ENCODE data around the gene TNS3.

TNS3 gene

DNA sequence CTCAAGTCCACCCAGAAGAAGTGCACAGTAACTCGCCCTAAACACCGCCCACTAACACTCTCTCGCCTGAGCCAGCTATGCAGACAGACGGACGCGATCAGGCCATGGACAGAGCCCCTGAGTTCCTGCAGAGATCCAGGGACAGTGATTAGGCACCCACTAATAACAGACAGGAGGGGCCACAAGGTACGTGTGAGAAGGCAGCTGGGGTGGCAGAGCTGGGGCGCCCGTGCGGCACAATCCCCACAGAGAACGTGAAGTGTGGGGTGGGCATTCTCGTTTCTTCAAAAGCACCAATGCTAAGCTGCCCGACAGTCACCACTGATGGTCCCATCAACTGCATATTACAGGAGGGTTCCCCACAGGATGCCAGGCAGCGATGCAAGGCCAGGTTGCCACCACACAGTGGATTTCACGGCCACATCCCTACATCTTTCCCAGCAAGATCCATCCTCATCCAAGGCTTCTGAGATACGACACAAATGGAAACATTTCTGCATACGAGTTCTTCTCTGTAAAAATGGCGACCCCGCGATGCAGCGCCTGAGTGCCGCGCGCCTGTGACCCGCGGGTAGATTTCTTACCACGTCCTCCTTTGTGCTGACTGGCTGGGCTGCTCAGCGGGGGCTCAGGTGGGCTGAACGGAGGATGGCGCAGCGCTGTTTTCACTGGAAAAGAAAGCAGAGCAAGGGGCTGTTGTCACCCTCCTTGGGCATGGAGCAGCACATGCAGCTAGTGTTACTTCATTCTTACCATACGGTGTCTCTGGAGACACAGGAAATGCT lies 237.5 kb downstream of the TNS3 start:
- no peak overlapping the region for H2AFZ ChIP-seq (ENCODE audit: low read depth, low read length)

DNA sequence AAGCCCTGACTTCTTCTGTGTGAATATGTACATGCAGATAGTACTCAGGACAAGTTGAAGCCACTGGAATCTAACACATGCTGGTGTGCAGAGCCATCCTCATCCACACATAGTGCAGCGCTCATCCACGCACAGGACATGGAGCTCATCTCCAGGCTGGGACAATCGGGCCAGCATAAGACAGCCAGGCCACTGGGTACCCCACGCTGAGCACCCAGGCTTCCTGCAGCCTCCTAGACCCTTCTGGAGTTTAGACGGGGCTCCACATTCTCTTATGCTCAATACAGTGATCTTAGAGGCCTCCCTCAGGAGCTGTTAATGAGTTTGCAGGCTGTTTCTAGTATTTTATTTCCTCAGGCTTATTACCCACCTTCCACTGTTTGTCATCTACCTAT lies 238.9 kb downstream of the TNS3 start:
- Histone ChIP-seq H3K4me3 (ENCODE audit: low read length) (no peak overlapping the region), H3K4me1 (ENCODE audit: insufficient read depth, low read length) (no peaks in the 10 kb centered on the region), H3K36me3 (ENCODE audit: insufficient read depth, low read length) (no peaks in the 10 kb centered on the region), H3K9me3 (ENCODE audit: low read length) (no peaks in the 10 kb centered on the region), H2AFZ (ENCODE audit: low read depth, low read length) (no peak overlapping the region), H3K27me3 (ENCODE audit: insufficient read depth, low read length) (no peaks in the 10 kb centered on the region)

More for the DNA sequence above, 237.5 kb downstream of the TNS3 start:
- H3K27me3 ChIP-seq (ENCODE audit: insufficient read depth, low read length), result no peaks in the 10 kb centered on the region
- no peaks in the 10 kb centered on the region for H3K36me3 ChIP-seq (ENCODE audit: insufficient read depth, low read length)
- H3K4me1 ChIP-seq (ENCODE audit: insufficient read depth, low read length), result no peaks in the 10 kb centered on the region
- no peak overlapping the region for H3K4me3 ChIP-seq (ENCODE audit: low read length)
- H3K9me3 ChIP-seq (ENCODE audit: low read length), result no peaks in the 10 kb centered on the region

- Histone ChIP-seq H2AFZ (ENCODE audit: low read depth, low read length) (no peak overlapping the region), H3K9me3 (ENCODE audit: low read length) (no peaks in the 10 kb centered on the region), H3K4me3 (ENCODE audit: low read length) (no peak overlapping the region), H3K4me1 (ENCODE audit: insufficient read depth, low read length) (no peaks in the 10 kb centered on the region), H3K27me3 (ENCODE audit: insufficient read depth, low read length) (no peaks in the 10 kb centered on the region), H3K36me3 (ENCODE audit: insufficient read depth, low read length) (no peaks in the 10 kb centered on the region)
Measured at GRCh38 chr7:47342296-47343060, 239.4 kb downstream of the TNS3 start.

- Histone ChIP-seq H3K4me1 (ENCODE audit: insufficient read depth, low read length) (no peaks in the 10 kb centered on the region), H2AFZ (ENCODE audit: low read depth, low read length) (no peak overlapping the region), H3K9me3 (ENCODE audit: low read length) (no peaks in the 10 kb centered on the region), H3K36me3 (ENCODE audit: insufficient read depth, low read length) (no peaks in the 10 kb centered on the region), H3K4me3 (ENCODE audit: low read length) (no peak overlapping the region), H3K27me3 (ENCODE audit: insufficient read depth, low read length) (no peaks in the 10 kb centered on the region)
Measured at GRCh38 chr7:47340517-47340916, 241.4 kb downstream of the TNS3 start.

DNA sequence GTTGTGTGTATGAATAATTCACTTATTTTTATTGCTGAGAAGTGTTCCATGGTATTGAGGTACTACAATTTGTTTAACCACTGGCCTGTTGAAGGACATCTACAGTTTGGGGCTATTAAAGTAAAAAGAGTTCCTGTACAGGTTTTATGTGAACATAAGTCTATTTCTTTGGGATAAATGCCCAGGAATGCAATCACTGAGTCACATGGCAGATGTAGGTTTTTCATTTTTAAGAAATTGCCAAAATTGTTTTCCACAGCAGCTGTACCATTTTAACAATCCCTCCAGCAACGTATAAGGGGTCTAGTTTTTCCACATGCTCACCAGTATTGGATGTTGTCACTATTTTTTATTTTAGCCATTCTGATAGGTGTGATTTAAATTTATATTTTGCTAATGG lies 243.9 kb downstream of the TNS3 start:
- Histone ChIP-seq H3K4me1 (ENCODE audit: insufficient read depth, low read length) (peaks cover 13% of the 10 kb centered on the region), H3K4me3 (ENCODE audit: low read length) (no peak overlapping the region), H2AFZ (ENCODE audit: low read depth, low read length) (no peak overlapping the region), H3K27me3 (ENCODE audit: insufficient read depth, low read length) (no peaks in the 10 kb centered on the region), H3K36me3 (ENCODE audit: insufficient read depth, low read length) (no peaks in the 10 kb centered on the region), H3K9me3 (ENCODE audit: low read length) (no peaks in the 10 kb centered on the region)

- no peak overlapping the region for H2AFZ ChIP-seq (ENCODE audit: low read depth, low read length)
- no peaks in the 10 kb centered on the region for H3K36me3 ChIP-seq (ENCODE audit: insufficient read depth, low read length)
- no peaks in the 10 kb centered on the region for H3K9me3 ChIP-seq (ENCODE audit: low read length)
- peaks cover 18% of the 10 kb centered on the region for H3K4me1 ChIP-seq (ENCODE audit: insufficient read depth, low read length)
- no peak overlapping the region for H3K4me3 ChIP-seq (ENCODE audit: low read length)
- no peaks in the 10 kb centered on the region for H3K27me3 ChIP-seq (ENCODE audit: insufficient read depth, low read length)
Measured at GRCh38 chr7:47337531-47337930, 244.4 kb downstream of the TNS3 start.

GRCh38 chr7:47336472-47337425 lies 245.2 kb downstream of the TNS3 start:
- Histone ChIP-seq H3K9me3 (ENCODE audit: low read length) (no peaks in the 10 kb centered on the region), H3K4me1 (ENCODE audit: insufficient read depth, low read length) (peaks cover 26% of the 10 kb centered on the region), H3K27me3 (ENCODE audit: insufficient read depth, low read length) (no peaks in the 10 kb centered on the region), H3K36me3 (ENCODE audit: insufficient read depth, low read length) (no peaks in the 10 kb centered on the region), H2AFZ (ENCODE audit: low read depth, low read length) (no peak overlapping the region), H3K4me3 (ENCODE audit: low read length) (no peak overlapping the region)

DNA sequence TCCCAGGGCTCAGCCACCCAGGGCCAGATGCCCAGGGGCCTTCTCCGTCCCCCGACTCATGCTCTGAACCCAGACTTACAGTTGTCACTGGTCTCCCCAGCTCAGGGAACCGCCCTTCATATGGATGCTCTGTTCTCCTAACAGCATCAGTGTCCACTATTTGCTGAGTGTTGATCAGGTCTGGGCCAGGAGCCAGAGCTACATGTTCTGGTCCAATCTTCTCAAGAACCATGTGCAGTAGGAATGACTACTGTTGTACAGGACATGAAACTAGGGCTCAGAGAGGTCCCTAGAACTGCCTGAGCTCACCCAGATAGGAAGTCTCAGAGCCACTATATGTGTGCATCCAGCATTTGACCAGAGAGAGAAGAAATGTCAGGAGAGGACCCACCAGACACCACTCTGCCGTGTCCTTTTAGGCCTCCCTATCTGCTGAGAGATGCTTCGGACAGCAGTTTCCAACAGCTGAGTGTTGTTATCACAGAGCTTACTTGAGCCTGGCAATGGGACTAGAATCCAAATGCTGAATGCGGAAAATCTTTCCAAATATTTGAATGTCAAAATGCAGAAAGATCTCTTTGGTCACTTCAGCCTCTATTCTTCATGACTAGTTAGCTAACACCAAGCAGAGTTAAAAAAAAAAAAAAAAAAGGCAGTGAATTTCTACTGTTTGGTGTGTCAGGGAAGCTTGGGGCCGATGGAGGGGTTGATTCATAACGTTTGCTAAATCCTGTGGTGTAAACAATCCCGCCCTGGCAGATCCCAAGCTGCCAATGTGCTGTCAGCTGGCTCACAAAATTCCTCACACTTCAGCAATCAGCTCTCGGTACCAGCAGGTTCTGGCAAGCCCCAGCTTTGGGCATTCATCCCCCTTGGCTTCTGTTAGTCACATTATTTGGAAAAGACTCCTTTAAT lies 246.1 kb downstream of the TNS3 start:
- H3K4me3 ChIP-seq (ENCODE audit: low read length), result no peak overlapping the region
- peaks cover 26% of the 10 kb centered on the region for H3K4me1 ChIP-seq (ENCODE audit: insufficient read depth, low read length)
- no peaks in the 10 kb centered on the region for H3K27me3 ChIP-seq (ENCODE audit: insufficient read depth, low read length)
- no peak overlapping the region for H2AFZ ChIP-seq (ENCODE audit: low read depth, low read length)
- no peaks in the 10 kb centered on the region for H3K36me3 ChIP-seq (ENCODE audit: insufficient read depth, low read length)
- no peaks in the 10 kb centered on the region for H3K9me3 ChIP-seq (ENCODE audit: low read length)

- Histone ChIP-seq H2AFZ (ENCODE audit: low read depth, low read length) (no peak overlapping the region), H3K36me3 (ENCODE audit: insufficient read depth, low read length) (no peaks in the 10 kb centered on the region), H3K4me3 (ENCODE audit: low read length) (no peak overlapping the region), H3K27me3 (ENCODE audit: insufficient read depth, low read length) (no peaks in the 10 kb centered on the region), H3K4me1 (ENCODE audit: insufficient read depth, low read length) (peaks cover 26% of the 10 kb centered on the region), H3K9me3 (ENCODE audit: low read length) (no peaks in the 10 kb centered on the region)
Measured at GRCh38 chr7:47335071-47335470, 246.8 kb downstream of the TNS3 start.

DNA sequence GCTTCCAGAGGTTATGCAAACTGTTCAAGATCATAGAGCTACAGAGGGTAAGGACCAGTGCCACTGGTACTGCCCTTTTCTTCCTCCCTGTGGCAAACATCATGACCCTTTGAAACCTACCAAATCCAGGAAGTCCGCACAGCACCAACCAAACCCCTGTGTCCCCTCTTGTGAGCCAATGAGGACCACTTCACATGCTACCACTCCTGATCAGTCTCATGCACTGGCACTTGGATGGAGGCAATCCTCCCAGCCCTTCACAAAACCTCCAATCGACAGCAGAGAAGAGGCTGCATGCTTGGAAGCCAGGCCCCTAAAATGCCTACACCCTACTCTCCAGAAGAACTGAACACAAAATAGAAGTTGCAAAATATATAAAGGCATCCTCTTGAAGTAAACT lies 248.0 kb downstream of the TNS3 start:
- Histone ChIP-seq H3K36me3 (ENCODE audit: insufficient read depth, low read length) (no peaks in the 10 kb centered on the region), H2AFZ (ENCODE audit: low read depth, low read length) (no peak overlapping the region), H3K4me3 (ENCODE audit: low read length) (no peak overlapping the region), H3K9me3 (ENCODE audit: low read length) (no peaks in the 10 kb centered on the region), H3K27me3 (ENCODE audit: insufficient read depth, low read length) (no peaks in the 10 kb centered on the region), H3K4me1 (ENCODE audit: insufficient read depth, low read length) (peaks cover 30% of the 10 kb centered on the region)

GRCh38 chr7:47333554-47333887 lies 248.4 kb downstream of the TNS3 start:
- peaks cover 35% of the 10 kb centered on the region for H3K4me1 ChIP-seq (ENCODE audit: insufficient read depth, low read length)
- H2AFZ ChIP-seq (ENCODE audit: low read depth, low read length), result no peak overlapping the region

More at GRCh38 chr7:47333554-47333887, 248.4 kb downstream of the TNS3 start:
- Histone ChIP-seq H3K36me3 (ENCODE audit: insufficient read depth, low read length) (no peaks in the 10 kb centered on the region), H3K27me3 (ENCODE audit: insufficient read depth, low read length) (no peaks in the 10 kb centered on the region), H3K4me3 (ENCODE audit: low read length) (no peak overlapping the region), H3K9me3 (ENCODE audit: low read length) (no peaks in the 10 kb centered on the region)
